HL-60 (cell line): ENCODE results near the gene CHN2.

ENCODE experiments used
- DNase-seq, 2 experiments: peaks; one replicate each; pipeline ENCODE4 v3.0.0-alpha.2; 2010 to 2020; ENCODE audit warnings: low read depth in 1 of 2, low spot score in 1 of 2
- H3K27ac ChIP-seq: fragments of 250-450 bp; sonication (Bioruptor Pico); replicated peaks from 2 replicates; pipeline ENCODE4 v1.5.1; 2020; ENCODE audit warnings: mild to moderate bottlenecking, moderate library complexity
- H3K27me3 ChIP-seq: fragments of 250-450 bp; sonication (Bioruptor Pico); 2 replicates; pipeline ENCODE4 v1.5.1; 2021; ENCODE audit warnings: mild to moderate bottlenecking, moderate library complexity; ENCODE audit not compliant: insufficient read depth, poor library complexity, severe bottlenecking
- H3K4me3 ChIP-seq: replicated peaks from 2 replicates; pipeline ENCODE4 v1.5.1; 2011; ENCODE audit warnings: mild to moderate bottlenecking, control low read depth, low read length; ENCODE audit not compliant: insufficient read depth
- GABPA ChIP-seq: IDR thresholded peaks from 2 replicates; pipeline ENCODE4 v1.6.1; 2012; ENCODE audit warnings: low read depth
- POLR2AphosphoS5 ChIP-seq: IDR thresholded peaks from 2 replicates; pipeline ENCODE4 v1.6.1; 2012; ENCODE audit warnings: low read depth
- SPI1 ChIP-seq: IDR thresholded peaks from 2 replicates; pipeline ENCODE4 v1.6.1; 2012; ENCODE audit warnings: low read depth, mild to moderate bottlenecking, borderline replicate concordance
- TF ChIP-seq, protein P1 (sequence below): IDR thresholded peaks from one replicate; pipeline ENCODE4 v1.5.1; 2011; ENCODE audit warnings: low read length, control low read depth, inconsistent platforms; ENCODE audit not compliant: insufficient read depth
- TF ChIP-seq, protein P2 (sequence below): IDR thresholded peaks from 2 replicates; pipeline ENCODE4 v1.6.1; 2012; ENCODE audit warnings: low read depth; ENCODE audit not compliant: insufficient replicate concordance

Gene CHN2

DNA sequence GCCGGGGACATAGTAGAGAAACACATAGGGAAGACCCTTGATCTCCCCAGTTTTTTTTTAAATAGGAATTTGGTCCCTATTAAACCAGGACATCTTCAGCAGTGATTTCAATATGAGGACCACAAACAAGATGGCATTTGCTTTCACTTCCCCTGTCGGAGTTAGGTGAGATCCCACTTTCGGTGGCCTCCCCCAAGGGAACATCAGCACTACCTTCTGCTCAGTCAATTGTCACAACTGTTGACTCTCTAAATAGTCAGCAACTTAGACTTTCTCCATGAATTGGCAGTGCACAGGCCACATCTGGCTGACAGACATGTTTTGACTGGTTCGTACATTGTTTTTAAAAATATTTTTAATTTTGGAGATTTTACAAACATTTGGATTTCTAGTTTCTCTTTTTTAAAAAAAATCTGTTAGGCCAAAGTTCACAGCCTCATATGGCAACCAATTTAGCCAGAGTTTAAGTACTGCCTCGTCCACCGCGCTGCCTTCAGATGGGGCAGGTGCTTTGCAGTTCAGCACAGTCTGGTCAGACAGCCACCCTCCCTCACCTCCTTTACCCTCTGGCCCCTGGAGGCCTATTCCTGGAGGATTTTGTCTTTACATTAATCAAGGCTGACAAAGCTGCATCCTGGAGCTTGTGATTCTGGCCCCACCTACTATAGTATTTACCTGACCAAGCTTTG, 229.9 kb downstream of the CHN2 start:
- DNase-seq: no peak
- H3K27ac ChIP-seq: no peak overlapping the region
- H3K27me3 ChIP-seq: no peaks in the 10 kb centered on the region
- H3K4me3 ChIP-seq: no peak overlapping the region
- TF ChIP-seq GABPA (no peak), POLR2AphosphoS5 (no peak), SPI1 (no peak)
- TF ChIP-seq, protein P1, sequence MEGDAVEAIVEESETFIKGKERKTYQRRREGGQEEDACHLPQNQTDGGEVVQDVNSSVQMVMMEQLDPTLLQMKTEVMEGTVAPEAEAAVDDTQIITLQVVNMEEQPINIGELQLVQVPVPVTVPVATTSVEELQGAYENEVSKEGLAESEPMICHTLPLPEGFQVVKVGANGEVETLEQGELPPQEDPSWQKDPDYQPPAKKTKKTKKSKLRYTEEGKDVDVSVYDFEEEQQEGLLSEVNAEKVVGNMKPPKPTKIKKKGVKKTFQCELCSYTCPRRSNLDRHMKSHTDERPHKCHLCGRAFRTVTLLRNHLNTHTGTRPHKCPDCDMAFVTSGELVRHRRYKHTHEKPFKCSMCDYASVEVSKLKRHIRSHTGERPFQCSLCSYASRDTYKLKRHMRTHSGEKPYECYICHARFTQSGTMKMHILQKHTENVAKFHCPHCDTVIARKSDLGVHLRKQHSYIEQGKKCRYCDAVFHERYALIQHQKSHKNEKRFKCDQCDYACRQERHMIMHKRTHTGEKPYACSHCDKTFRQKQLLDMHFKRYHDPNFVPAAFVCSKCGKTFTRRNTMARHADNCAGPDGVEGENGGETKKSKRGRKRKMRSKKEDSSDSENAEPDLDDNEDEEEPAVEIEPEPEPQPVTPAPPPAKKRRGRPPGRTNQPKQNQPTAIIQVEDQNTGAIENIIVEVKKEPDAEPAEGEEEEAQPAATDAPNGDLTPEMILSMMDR: no peak
- TF ChIP-seq, protein P2, sequence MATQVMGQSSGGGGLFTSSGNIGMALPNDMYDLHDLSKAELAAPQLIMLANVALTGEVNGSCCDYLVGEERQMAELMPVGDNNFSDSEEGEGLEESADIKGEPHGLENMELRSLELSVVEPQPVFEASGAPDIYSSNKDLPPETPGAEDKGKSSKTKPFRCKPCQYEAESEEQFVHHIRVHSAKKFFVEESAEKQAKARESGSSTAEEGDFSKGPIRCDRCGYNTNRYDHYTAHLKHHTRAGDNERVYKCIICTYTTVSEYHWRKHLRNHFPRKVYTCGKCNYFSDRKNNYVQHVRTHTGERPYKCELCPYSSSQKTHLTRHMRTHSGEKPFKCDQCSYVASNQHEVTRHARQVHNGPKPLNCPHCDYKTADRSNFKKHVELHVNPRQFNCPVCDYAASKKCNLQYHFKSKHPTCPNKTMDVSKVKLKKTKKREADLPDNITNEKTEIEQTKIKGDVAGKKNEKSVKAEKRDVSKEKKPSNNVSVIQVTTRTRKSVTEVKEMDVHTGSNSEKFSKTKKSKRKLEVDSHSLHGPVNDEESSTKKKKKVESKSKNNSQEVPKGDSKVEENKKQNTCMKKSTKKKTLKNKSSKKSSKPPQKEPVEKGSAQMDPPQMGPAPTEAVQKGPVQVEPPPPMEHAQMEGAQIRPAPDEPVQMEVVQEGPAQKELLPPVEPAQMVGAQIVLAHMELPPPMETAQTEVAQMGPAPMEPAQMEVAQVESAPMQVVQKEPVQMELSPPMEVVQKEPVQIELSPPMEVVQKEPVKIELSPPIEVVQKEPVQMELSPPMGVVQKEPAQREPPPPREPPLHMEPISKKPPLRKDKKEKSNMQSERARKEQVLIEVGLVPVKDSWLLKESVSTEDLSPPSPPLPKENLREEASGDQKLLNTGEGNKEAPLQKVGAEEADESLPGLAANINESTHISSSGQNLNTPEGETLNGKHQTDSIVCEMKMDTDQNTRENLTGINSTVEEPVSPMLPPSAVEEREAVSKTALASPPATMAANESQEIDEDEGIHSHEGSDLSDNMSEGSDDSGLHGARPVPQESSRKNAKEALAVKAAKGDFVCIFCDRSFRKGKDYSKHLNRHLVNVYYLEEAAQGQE: no peak

DNA sequence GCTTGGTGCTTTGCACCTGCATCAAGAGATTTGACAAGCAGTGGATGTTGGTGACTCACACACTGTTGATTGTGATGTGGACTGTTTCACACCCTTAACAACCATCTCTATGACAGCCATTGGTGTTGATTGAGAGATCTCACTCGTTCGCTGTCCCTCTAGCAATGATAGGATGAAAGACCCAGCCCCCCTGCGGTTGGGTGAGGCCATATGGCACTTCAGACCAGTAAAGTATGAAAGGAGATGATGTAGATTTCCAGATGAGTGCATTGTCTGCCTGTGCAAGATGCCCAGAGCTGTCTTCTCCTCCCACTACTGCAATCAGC, 230.4 kb downstream of the CHN2 start:
- no peaks in the 10 kb centered on the region for H3K27me3 ChIP-seq
- TF ChIP-seq GABPA (no peak), SPI1 (no peak), POLR2AphosphoS5 (no peak)
- TF ChIP-seq, protein P2: no peak
- TF ChIP-seq, protein P1: no peak
- no peak overlapping the region for H3K27ac ChIP-seq
- no peak overlapping the region for H3K4me3 ChIP-seq
- DNase-seq: no peak

DNA sequence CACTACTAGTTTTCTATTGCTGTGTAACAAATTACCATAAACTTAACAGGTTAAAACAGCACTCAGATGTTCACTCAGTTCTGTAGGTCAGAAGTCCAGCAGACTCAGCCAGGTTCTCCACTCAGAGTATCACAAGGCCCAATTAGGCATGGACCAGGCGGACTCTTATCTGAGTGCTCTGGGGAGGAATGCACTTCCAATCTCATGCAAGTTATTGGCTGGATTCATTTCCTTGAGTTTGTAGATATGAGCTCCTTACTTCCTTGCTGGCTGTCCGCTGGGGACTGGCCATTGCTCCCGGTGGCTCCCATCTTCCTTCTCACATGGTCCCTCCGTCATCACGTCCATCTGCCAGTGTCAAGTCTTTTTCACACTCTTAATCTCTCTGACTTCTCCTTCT, 232.0 kb downstream of the CHN2 start:
- H3K27me3 ChIP-seq: no peaks in the 10 kb centered on the region
- no peak overlapping the region for H3K4me3 ChIP-seq
- TF ChIP-seq SPI1 (no peak), GABPA (no peak), POLR2AphosphoS5 (no peak)
- TF ChIP-seq, protein P1: no peak
- TF ChIP-seq, protein P2: no peak
- no peak overlapping the region for H3K27ac ChIP-seq
- DNase-seq: no peak
